ENCODE data around the gene RSRC1. TPM values are rescaled to one million over a fixed set of nuclear protein-coding genes. Genes with fewer than 3 reads are reported as not detected.
A peak's percentile ranks its signal among the peaks of the same experiment; 100 is the strongest.
"Not testable (repeated sequence)": the region's sequence is repeated elsewhere in the genome, so short reads cannot be mapped to it uniquely, and the experiment has no call there.

Gene RSRC1
- total and polyA plus RNA-seq, 8 donors: 7.7 to 19.9 (median 10.2) TPM

DNA sequence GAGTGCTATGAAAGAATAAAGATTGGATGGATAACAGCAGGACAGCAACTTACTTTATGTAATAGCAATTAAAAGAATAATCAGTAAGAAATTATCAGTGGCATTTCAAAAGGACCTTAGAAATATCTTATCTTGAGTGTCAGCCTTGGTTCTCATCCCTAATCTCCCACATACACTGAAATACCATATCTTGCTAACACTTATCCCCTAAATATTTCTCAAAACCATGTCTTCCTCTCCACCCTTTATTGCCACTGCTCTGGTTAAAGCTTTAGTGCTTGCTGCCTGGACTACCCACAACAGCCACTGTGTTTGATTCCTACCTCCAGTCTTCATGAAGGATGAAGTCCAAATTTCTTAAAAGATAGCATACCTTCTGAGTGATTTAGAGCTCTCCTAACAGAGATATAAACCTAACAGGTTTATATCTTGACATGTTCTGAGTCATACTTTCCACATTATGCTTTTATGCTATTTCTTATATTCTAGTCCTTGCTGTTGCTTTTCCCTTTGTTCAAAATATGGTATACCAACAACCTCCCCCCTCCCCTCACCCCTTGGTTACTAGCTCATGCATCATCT, 202.8 kb downstream of the RSRC1 start:
- H3K4me3 ChIP-seq: no peak overlapping the region
- H3K4me1 ChIP-seq: no peaks in the 10 kb centered on the region
- intact Hi-C loops (cut with DNase I): no loop called here
- H3K27ac ChIP-seq: no peak overlapping the region
- H3K36me3 ChIP-seq: no peaks in the 10 kb centered on the region
- H3K9me3 ChIP-seq: no peaks in the 10 kb centered on the region
- DNase-seq (no peak), ATAC-seq (no peak), FAIRE-seq (no peak)
- TF ChIP-seq, protein P1, sequence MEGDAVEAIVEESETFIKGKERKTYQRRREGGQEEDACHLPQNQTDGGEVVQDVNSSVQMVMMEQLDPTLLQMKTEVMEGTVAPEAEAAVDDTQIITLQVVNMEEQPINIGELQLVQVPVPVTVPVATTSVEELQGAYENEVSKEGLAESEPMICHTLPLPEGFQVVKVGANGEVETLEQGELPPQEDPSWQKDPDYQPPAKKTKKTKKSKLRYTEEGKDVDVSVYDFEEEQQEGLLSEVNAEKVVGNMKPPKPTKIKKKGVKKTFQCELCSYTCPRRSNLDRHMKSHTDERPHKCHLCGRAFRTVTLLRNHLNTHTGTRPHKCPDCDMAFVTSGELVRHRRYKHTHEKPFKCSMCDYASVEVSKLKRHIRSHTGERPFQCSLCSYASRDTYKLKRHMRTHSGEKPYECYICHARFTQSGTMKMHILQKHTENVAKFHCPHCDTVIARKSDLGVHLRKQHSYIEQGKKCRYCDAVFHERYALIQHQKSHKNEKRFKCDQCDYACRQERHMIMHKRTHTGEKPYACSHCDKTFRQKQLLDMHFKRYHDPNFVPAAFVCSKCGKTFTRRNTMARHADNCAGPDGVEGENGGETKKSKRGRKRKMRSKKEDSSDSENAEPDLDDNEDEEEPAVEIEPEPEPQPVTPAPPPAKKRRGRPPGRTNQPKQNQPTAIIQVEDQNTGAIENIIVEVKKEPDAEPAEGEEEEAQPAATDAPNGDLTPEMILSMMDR (IDR thresholded peaks at IDR 0.05): no peak
- H3K27me3 ChIP-seq: no peaks in the 10 kb centered on the region

GRCh38 chr3:158313338-158313927, 203.5 kb downstream of the RSRC1 start:
- Histone ChIP-seq H3K9me3 (no peaks in the 10 kb centered on the region), H3K27ac (no peak overlapping the region), H3K4me1 (no peaks in the 10 kb centered on the region), H3K27me3 (no peaks in the 10 kb centered on the region), H3K36me3 (no peaks in the 10 kb centered on the region), H3K4me3 (no peak overlapping the region)
- 58 to 59% methylated on average over 3 of the region's 3 CpGs for WGBS, 2 donors
- FAIRE-seq: peak; percentile 20
- no peak for DNase-seq
- no peak for ATAC-seq
- TF ChIP-seq, protein P1 (IDR thresholded peaks at IDR 0.05): no peak
- intact Hi-C loops (cut with DNase I): no loop called here

DNA sequence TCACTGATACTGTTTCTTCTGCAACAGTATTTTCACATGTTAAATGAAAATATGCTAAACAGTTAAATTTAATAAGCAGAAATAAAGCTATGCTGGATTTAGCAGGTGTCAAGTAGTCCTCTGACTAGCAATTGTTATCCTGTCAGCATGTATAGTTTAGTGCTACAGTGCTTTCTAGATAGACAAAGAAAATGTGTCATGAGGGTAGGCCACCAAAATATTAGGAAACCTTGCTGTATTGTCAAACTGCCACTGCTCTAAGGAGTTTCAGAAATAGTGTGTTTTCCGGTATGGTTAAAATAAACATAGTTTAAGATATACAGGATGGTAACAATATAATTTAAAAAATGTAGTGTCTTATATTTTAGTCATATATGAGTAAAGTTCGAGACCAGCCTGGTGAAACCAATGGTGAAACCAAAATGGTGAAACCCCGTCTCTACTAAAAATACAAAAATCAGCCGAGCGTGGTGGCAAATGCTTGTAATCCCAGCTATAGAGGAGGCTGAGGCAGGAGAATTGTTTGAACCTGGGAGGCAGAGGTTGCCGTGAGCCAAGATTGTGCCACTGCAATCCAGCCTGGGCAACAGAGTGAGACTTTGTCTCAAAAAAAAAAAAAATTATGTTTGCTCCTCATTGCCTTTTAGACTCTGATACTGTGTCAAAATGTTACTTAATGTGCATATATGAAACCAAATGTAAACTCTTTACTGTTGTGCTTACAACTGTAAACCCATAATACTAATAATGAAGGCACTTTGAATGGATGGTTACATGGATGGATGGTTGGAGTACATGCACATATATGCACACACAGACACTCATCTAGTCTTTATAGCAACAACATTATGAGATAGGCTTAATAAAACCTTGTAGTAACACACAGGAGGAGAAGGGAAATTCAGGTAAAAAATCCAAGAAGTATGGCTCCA, 204.8 kb downstream of the RSRC1 start:
- no peak overlapping the region for H3K4me3 ChIP-seq
- TF ChIP-seq, protein P1 (IDR thresholded peaks at IDR 0.05): no peak
- FAIRE-seq (no peak), ATAC-seq (no peak), DNase-seq (no peak)
- WGBS, 2 donors: 97 to 99% methylated on average over 6 of the region's 6 CpGs
- H3K9me3 ChIP-seq: no peaks in the 10 kb centered on the region
- intact Hi-C loops (cut with DNase I): no loop called here
- H3K27ac ChIP-seq: no peak overlapping the region
- H3K4me1 ChIP-seq: no peaks in the 10 kb centered on the region
- no peaks in the 10 kb centered on the region for H3K27me3 ChIP-seq
- H3K36me3 ChIP-seq: no peaks in the 10 kb centered on the region

DNA sequence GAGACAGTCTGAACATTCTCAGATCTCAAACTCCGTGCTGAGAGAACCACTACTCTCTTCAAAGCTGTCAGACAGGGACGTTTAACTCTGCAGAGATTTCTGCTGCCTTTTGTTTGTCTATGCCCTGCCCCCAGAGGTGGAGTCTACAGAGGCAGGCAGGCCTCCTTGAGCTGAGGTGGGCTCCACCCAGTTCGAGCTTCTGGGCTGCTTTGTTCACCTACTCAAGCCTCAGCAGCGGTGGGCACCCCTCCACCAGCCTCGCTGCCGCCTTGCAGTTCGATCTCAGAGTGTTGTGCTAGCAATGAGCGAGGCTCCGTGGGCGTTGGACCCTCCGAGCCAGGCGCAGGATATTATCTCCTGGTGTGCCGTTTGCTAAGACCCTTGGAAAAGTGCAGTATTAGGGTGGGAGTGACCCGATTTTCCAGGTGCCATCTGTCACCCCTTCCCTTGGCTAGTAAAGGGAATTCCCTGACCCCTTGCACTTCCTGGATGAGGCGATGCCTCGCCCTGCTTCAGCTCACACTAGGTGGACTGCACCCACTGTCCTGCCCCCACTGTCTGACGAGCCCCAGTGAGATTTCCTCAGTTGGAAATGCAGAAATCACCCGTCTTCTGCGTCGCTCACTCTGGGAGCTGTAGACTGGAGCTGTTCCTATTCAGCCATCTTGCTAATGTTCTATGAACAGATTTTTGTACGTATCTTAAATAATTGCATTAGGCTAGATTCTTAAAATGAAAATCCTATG, 220.0 kb downstream of the RSRC1 start:
- DNase-seq; intact Hi-C loops (cut with DNase I); H3K27ac ChIP-seq; H3K9me3 ChIP-seq; H3K4me1 ChIP-seq; ATAC-seq; H3K36me3 ChIP-seq; FAIRE-seq; H3K27me3 ChIP-seq: not testable (repeated sequence)
- peak overlapping the region in 1 of 4 donors; percentile 12 for H3K4me3 ChIP-seq
- 54 to 57% methylated on average over 21 of the region's 21 CpGs for WGBS, 2 donors

GRCh38 chr3:158330870-158331269, 221.0 kb downstream of the RSRC1 start:
- ATAC-seq (no peak), DNase-seq (no peak), FAIRE-seq (no peak)
- Histone ChIP-seq H3K4me3 (no peak overlapping the region), H3K27me3 (no peaks in the 10 kb centered on the region), H3K36me3 (no peaks in the 10 kb centered on the region), H3K4me1 (no peaks in the 10 kb centered on the region), H3K27ac (no peak overlapping the region), H3K9me3 (no peaks in the 10 kb centered on the region)
- WGBS, 2 donors: 73 to 78% methylated on average over 1 of the region's 1 CpG
- intact Hi-C loops (cut with DNase I): no loop called here
- TF ChIP-seq, protein P1 (IDR thresholded peaks at IDR 0.05): no peak
